HG03521 (cell line): ENCODE data around the gene COX20.

Source experiments
- ATAC-seq: cut with Tn5 transposase; IDR thresholded peaks from one replicate; pipeline ENCODE4 v1.9.1; 2021; ENCODE audit warnings: mild to moderate bottlenecking, moderate library complexity; ENCODE audit not compliant: unreplicated experiment

The COX20 gene

GRCh38 chr1:244850896-244851295, 15.4 kb downstream of the COX20 start:
- no peak for ATAC-seq

GRCh38 chr1:244851546-244852231, 16.2 kb downstream of the COX20 start:
- no peak for ATAC-seq

- ATAC-seq: no peak
Measured at GRCh38 chr1:244852694-244853093, 17.2 kb downstream of the COX20 start.

GRCh38 chr1:244854166-244854565, 18.7 kb downstream of the COX20 start:
- no peak for ATAC-seq

- ATAC-seq: no peak
Measured at GRCh38 chr1:244854865-244855578, 19.6 kb downstream of the COX20 start.

GRCh38 chr1:244857761-244858160, 22.3 kb downstream of the COX20 start:
- ATAC-seq: no peak

GRCh38 chr1:244858357-244858756, 22.9 kb downstream of the COX20 start:
- ATAC-seq: no peak

- ATAC-seq: no peak
Measured at GRCh38 chr1:244860078-244860477, 24.6 kb downstream of the COX20 start.

GRCh38 chr1:244860914-244861610, 25.6 kb downstream of the COX20 start:
- ATAC-seq: no peak

GRCh38 chr1:244861683-244862082, 26.2 kb downstream of the COX20 start:
- no peak for ATAC-seq

- no peak for ATAC-seq
Measured at GRCh38 chr1:244862354-244862698, 26.9 kb downstream of the COX20 start.

GRCh38 chr1:244862699-244863490, 27.4 kb downstream of the COX20 start:
- peak; percentile 49 for ATAC-seq

GRCh38 chr1:244863491-244864252, 28.2 kb downstream of the COX20 start:
- no peak for ATAC-seq

- ATAC-seq: peak; percentile 62
Measured at GRCh38 chr1:244864253-244865027, 29.0 kb downstream of the COX20 start, which contains the start of gene HNRNPU. TSS of gene HNRNPU (minus strand) at chr1:244864543. CDS start at chr1:244864307, 236 bp downstream.

GRCh38 chr1:244865028-244865371, 29.5 kb downstream of the COX20 start:
- no peak for ATAC-seq

GRCh38 chr1:244865820-244866219, 30.4 kb downstream of the COX20 start:
- ATAC-seq: no peak

- no peak for ATAC-seq
Measured at GRCh38 chr1:244866355-244866754, 30.9 kb downstream of the COX20 start.

- no peak for ATAC-seq
Measured at GRCh38 chr1:244868484-244869363, 33.3 kb downstream of the COX20 start.

GRCh38 chr1:244869364-244869827, 33.9 kb downstream of the COX20 start:
- no peak for ATAC-seq
